CD4-positive, CD25-positive, alpha-beta regulatory T cell (primary cell): ENCODE measurements around the gene PTPN1. TPM values are rescaled to one million over a fixed set of nuclear protein-coding genes. Genes with fewer than 3 reads are reported as not detected.

Experiments
- ATAC-seq, 2 donors: fragments of 150-1000 bp; cut with Tn5 transposase; one replicate each; pipeline ENCODE4 v1.10.0; 2021; ENCODE audit warnings: low read depth in 2 of 2, moderate number of reproducible peaks in 2 of 2, moderate library complexity in 1 of 2
- DNase-seq, 3 donors: peaks; one replicate each; pipeline versions ENCODE4 v3.0.0 to v3.0.0-alpha.2; 2012 to 2022; ENCODE audit warnings: mixed read lengths in 1 of 3
- H3K27ac ChIP-seq: one replicate; pipeline ENCODE4 v1.7.0; 2013; ENCODE audit warnings: mild to moderate bottlenecking, low read length; ENCODE audit not compliant: insufficient read depth, poor library complexity, severe bottlenecking
- H3K27me3 ChIP-seq: one replicate; pipeline ENCODE4 v1.7.0; 2013; ENCODE audit warnings: low read length; ENCODE audit not compliant: control insufficient read depth, insufficient read depth
- H3K36me3 ChIP-seq: one replicate; pipeline ENCODE4 v1.7.0; 2013; ENCODE audit warnings: mild to moderate bottlenecking, low read length, moderate library complexity; ENCODE audit not compliant: control insufficient read depth, insufficient read depth
- H3K4me1 ChIP-seq: 2 replicates; pipeline ENCODE4 v1.7.0; 2013; ENCODE audit warnings: mild to moderate bottlenecking, low read length; ENCODE audit not compliant: insufficient read depth, control insufficient read depth, poor library complexity, severe bottlenecking
- H3K4me3 ChIP-seq: one replicate; pipeline ENCODE4 v1.7.0; 2013; ENCODE audit warnings: low read depth, mild to moderate bottlenecking, low read length, moderate library complexity
- H3K9me3 ChIP-seq, 2 experiments: 1 replicate in 1 of 2; 2 replicates in 1 of 2; pipeline ENCODE4 v1.7.0; 2013; ENCODE audit warnings: low read length in 2 of 2, mild to moderate bottlenecking in 1 of 2, moderate library complexity in 1 of 2; ENCODE audit not compliant: control insufficient read depth in 2 of 2
- H3K27ac Mint-ChIP-seq, 3 donors: one replicate each; pipeline ENCODE4 v1.8.0; 2020 to 2022; ENCODE audit warnings: mild to moderate bottlenecking in 3 of 3, mixed read lengths in 3 of 3, moderate library complexity in 2 of 3
- H3K27me3 Mint-ChIP-seq: one replicate; pipeline ENCODE4 v1.8.0; 2022; ENCODE audit warnings: mild to moderate bottlenecking, mixed read lengths
- H3K36me3 Mint-ChIP-seq: one replicate; pipeline ENCODE4 v1.8.0; 2020; ENCODE audit warnings: mixed read lengths
- H3K4me1 Mint-ChIP-seq, 4 donors: one replicate each; pipeline ENCODE4 v1.8.0; 2020 to 2022; ENCODE audit warnings: mixed read lengths in 4 of 4, mild to moderate bottlenecking in 1 of 4
- H3K4me3 Mint-ChIP-seq, 4 donors: one replicate each; pipeline ENCODE4 v1.8.0; 2020 to 2022; ENCODE audit warnings: mild to moderate bottlenecking in 4 of 4, mixed read lengths in 4 of 4, moderate library complexity in 3 of 4
- H3K9me3 Mint-ChIP-seq, 7 donors: one replicate each; pipeline ENCODE4 v1.8.0; 2020 to 2022; ENCODE audit warnings: mixed read lengths in 7 of 7, mild to moderate bottlenecking in 3 of 7, moderate library complexity in 2 of 7
- polyA plus RNA-seq, 4 donors: library from polyadenylated mRNA; unstranded; fragments of 300-500 nt; fragmentation: Illumina TruSeq; gene quantifications; one replicate each; pipeline ENCODE4 v1.2.3, GENCODE V29; 2021
- total RNA-seq: library from RNA; stranded (reverse); gene quantifications from one replicate; pipeline ENCODE4 v1.2.3, GENCODE V29; 2022

PTPN1 gene
- total and polyA plus RNA-seq, 5 donors from 2014 or later, result 27.1 to 76.3 (median 31.7) TPM

DNA sequence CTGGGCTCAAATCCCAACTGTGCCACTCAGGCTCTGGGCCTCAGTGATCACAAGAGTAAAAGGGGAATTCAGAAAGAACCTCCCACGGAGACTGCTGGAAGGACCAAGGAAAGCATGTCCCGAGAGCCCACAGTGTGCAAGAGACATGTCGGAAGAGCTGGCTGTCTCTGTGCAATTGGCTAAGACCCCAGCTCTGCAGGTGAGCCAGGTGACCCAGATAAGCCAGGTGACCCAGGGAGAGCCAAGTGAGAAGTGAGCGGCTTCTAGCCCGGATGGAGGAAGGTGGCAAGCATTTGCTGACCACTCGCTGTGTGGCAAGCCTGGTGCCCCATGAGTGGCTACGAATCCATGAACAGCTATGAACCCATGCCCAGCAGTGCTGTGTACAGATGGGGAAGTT is 122.1 kb downstream of the PTPN1 start:
- no peaks in the 10 kb centered on the region for H3K36me3 ChIP-seq
- H3K27ac ChIP-seq, result no peak overlapping the region
- H3K4me3 Mint-ChIP-seq, result no peak overlapping the region
- no peak for DNase-seq
- peaks cover 0 to 2% (median 0%) of the 10 kb centered on the region in 4 donors for H3K4me1 Mint-ChIP-seq
- no peak for ATAC-seq
- no peaks in the 10 kb centered on the region for H3K27me3 ChIP-seq
- no peaks in the 10 kb centered on the region for H3K9me3 Mint-ChIP-seq
- H3K27me3 Mint-ChIP-seq, result peaks cover 10% of the 10 kb centered on the region
- no peak overlapping the region for H3K4me3 ChIP-seq
- no peaks in the 10 kb centered on the region for H3K36me3 Mint-ChIP-seq
- H3K9me3 ChIP-seq, result no peaks in the 10 kb centered on the region
- H3K4me1 ChIP-seq, result no peaks in the 10 kb centered on the region
- H3K27ac Mint-ChIP-seq, result no peak overlapping the region

DNA sequence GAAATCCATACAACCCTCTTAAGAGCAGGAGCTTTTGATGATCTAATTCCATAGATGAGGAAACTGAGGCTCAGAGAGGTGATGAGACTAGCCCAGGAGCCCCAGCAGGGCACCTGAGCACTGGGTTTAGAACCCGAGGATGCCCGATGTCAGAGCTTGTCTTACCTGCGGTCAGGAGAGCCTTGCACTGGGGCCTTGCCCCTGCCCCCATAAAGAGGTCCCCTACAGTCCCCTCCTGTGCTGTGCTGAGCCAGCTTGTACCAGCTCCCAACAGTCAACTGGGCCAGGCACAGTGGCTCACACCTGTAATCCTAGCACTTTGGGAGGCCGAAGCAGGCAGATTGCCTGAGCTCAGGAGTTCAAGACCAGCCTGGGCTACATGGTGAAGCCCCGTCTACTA is 122.5 kb downstream of the PTPN1 start:
- Mint-ChIP-seq H3K4me1 (peaks cover 0 to 2% (median 0%) of the 10 kb centered on the region in 4 donors), H3K36me3 (no peaks in the 10 kb centered on the region), H3K4me3 (no peak overlapping the region), H3K9me3 (no peaks in the 10 kb centered on the region), H3K27me3 (peaks cover 10% of the 10 kb centered on the region), H3K27ac (no peak overlapping the region)
- Histone ChIP-seq H3K4me3 (no peak overlapping the region), H3K27ac (no peak overlapping the region), H3K4me1 (no peaks in the 10 kb centered on the region), H3K9me3 (no peaks in the 10 kb centered on the region), H3K36me3 (no peaks in the 10 kb centered on the region), H3K27me3 (no peaks in the 10 kb centered on the region)
- no peak for ATAC-seq
- no peak for DNase-seq

DNA sequence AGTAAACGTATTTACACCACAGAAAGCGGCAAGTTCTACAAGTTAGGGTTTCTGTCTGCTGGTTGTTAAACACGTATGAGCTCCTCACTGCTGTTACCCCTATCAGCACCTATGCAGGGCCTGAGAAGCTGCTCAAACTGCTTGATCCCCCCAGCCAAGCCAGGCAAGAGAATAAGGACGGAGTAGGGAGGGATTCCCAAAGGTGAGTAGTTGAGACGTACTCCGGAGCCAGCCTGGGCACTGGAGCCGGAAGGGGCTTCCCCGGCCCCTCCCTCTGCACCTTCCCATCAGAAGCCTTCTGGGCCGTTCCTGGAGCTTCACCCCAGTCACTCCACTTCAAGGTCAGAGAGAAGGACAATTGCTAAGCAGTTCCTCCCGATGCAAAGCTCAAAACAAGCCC is 123.2 kb downstream of the PTPN1 start:
- H3K27ac ChIP-seq, result no peak overlapping the region
- H3K4me1 ChIP-seq, result no peaks in the 10 kb centered on the region
- Mint-ChIP-seq H3K36me3 (no peaks in the 10 kb centered on the region), H3K27ac (no peak overlapping the region), H3K4me3 (no peak overlapping the region), H3K9me3 (no peaks in the 10 kb centered on the region), H3K4me1 (peaks cover 0 to 2% (median 0%) of the 10 kb centered on the region in 4 donors), H3K27me3 (peaks cover 10% of the 10 kb centered on the region)
- no peak for DNase-seq
- H3K4me3 ChIP-seq, result no peak overlapping the region
- no peaks in the 10 kb centered on the region for H3K9me3 ChIP-seq
- no peak for ATAC-seq
- no peaks in the 10 kb centered on the region for H3K36me3 ChIP-seq
- H3K27me3 ChIP-seq, result no peaks in the 10 kb centered on the region

DNA sequence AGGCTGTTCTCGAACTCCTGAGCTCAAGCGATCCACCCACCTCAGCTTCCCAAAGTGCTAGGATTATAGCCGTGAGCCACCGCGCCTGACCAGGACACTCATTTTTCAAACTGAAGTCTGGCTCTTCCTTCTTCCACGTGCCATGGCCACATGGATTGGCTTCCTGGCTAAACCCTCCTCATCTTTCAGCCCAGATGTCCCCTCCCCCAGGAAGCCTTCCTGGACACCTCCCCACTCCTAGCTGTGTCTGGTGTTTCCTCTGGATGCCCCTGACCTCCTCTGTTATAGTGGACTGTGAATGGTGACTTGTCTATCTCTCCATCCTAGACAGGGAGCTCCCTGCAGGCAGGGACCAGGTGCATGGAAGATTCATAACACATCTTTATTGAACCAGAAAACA is 124.0 kb downstream of the PTPN1 start:
- H3K9me3 Mint-ChIP-seq, result no peaks in the 10 kb centered on the region
- Histone ChIP-seq H3K4me3 (no peak overlapping the region), H3K9me3 (no peaks in the 10 kb centered on the region), H3K36me3 (no peaks in the 10 kb centered on the region), H3K27ac (no peak overlapping the region), H3K4me1 (no peaks in the 10 kb centered on the region), H3K27me3 (no peaks in the 10 kb centered on the region)
- H3K27ac Mint-ChIP-seq, result peak overlapping the region in 1 of 3 donors; percentile 28
- peaks cover 0 to 2% (median 0%) of the 10 kb centered on the region in 4 donors for H3K4me1 Mint-ChIP-seq
- ATAC-seq, result no peak
- H3K27me3 Mint-ChIP-seq, result peaks cover 10% of the 10 kb centered on the region
- no peaks in the 10 kb centered on the region for H3K36me3 Mint-ChIP-seq
- no peak for DNase-seq
- H3K4me3 Mint-ChIP-seq, result no peak overlapping the region

Other genes starting within 250 kb of the PTPN1 start
- gene RIPOR3, start 181.2 kb downstream of the PTPN1 start, total RNA-seq, result 0.69 TPM
- 1 to 10 TPM; 1.1 to 1.9 (median 1.4) TPM for gene RIPOR3, start 181.2 kb downstream of the PTPN1 start, polyA plus RNA-seq
- gene PARD6B, start 221.2 kb downstream of the PTPN1 start, total RNA-seq, result 5.0 TPM
- gene PARD6B, start 221.2 kb downstream of the PTPN1 start, polyA plus RNA-seq, result 1 to 10 TPM in 3 of 4 donors, under 1 TPM in 1; 0.79 to 1.4 (median 1.2) TPM